ENCODE measurements around the gene BUB1.
A peak's percentile ranks its signal among the peaks of the same experiment; 100 is the strongest.

Gene BUB1

GRCh38 chr2:110657724-110658305, 20.0 kb downstream of the BUB1 start:
- H3K9me3 ChIP-seq (replicated peaks; ENCODE audit: insufficient read depth, low read length) = no peaks in the 10 kb centered on the region
- no peak overlapping the region for H2AFZ ChIP-seq (ENCODE audit: low read length)
- peak overlapping the region; percentile 53 for H3K9ac ChIP-seq (ENCODE audit: low read length)
- peaks cover 15% of the 10 kb centered on the region for H3F3A ChIP-seq (ENCODE audit: insufficient read depth, low read length)
- H3K4me1 ChIP-seq (ENCODE audit: low read length) = peaks cover 39% of the 10 kb centered on the region
- no peaks in the 10 kb centered on the region for H3K9me2 ChIP-seq (replicated peaks; ENCODE audit: insufficient read depth, low read length)
- no peaks in the 10 kb centered on the region for H4K20me1 ChIP-seq (ENCODE audit: insufficient read depth, low read length)
- H3K27me3 ChIP-seq (replicated peaks; ENCODE audit: insufficient read depth, low read length) = no peaks in the 10 kb centered on the region
- H3K4me3 ChIP-seq (ENCODE audit: low read length) = no peak overlapping the region; the same call in 1 of the 2 replicates
- peaks cover 40% of the 10 kb centered on the region for H3K36me3 ChIP-seq (replicated peaks; ENCODE audit: insufficient read depth, low read length)
- TF ChIP-seq EZH2 (optimal IDR thresholded peaks at IDR 0.05; ENCODE audit: low read depth, low read length) = no peak
- TF ChIP-seq CTCF (IDR thresholded peaks at IDR 0.05; ENCODE audit: low read length) = no peak
- no peak for TF ChIP-seq EZH2phosphoT487 (IDR thresholded peaks at IDR 0.05; ENCODE audit: low read length)
- DNase-seq = peak; percentile 78
- peak overlapping the region; percentile 89 for H3K27ac ChIP-seq (ENCODE audit: low read length)
- H3K79me2 ChIP-seq (ENCODE audit: low read length) = peaks cover 59% of the 10 kb centered on the region
- H3K4me2 ChIP-seq (ENCODE audit: low read depth, low read length) = peak overlapping the region; percentile 37; the same call in 1 of the 2 replicates

GRCh38 chr2:110655701-110656100, 22.2 kb downstream of the BUB1 start:
- H3K27me3 ChIP-seq (replicated peaks; ENCODE audit: insufficient read depth, low read length) = no peaks in the 10 kb centered on the region
- H3K4me3 ChIP-seq (ENCODE audit: low read length) = no peak overlapping the region
- no peaks in the 10 kb centered on the region for H3K9me2 ChIP-seq (replicated peaks; ENCODE audit: insufficient read depth, low read length)
- no peak overlapping the region for H3K27ac ChIP-seq (ENCODE audit: low read length)
- peaks cover 49% of the 10 kb centered on the region for H3K79me2 ChIP-seq (ENCODE audit: low read length)
- no peak overlapping the region for H3K4me2 ChIP-seq (ENCODE audit: low read depth, low read length)
- H3F3A ChIP-seq (ENCODE audit: insufficient read depth, low read length) = peaks cover 15% of the 10 kb centered on the region
- peaks cover 36% of the 10 kb centered on the region for H3K4me1 ChIP-seq (ENCODE audit: low read length)
- H3K9ac ChIP-seq (ENCODE audit: low read length) = no peak overlapping the region
- no peaks in the 10 kb centered on the region for H3K9me3 ChIP-seq (replicated peaks; ENCODE audit: insufficient read depth, low read length)
- no peak for DNase-seq
- no peak overlapping the region for H2AFZ ChIP-seq (ENCODE audit: low read length)
- no peaks in the 10 kb centered on the region for H4K20me1 ChIP-seq (ENCODE audit: insufficient read depth, low read length)
- H3K36me3 ChIP-seq (replicated peaks; ENCODE audit: insufficient read depth, low read length) = peaks cover 36% of the 10 kb centered on the region
- TF ChIP-seq CTCF (IDR thresholded peaks at IDR 0.05; ENCODE audit: low read length) = no peak
- no peak for TF ChIP-seq EZH2 (optimal IDR thresholded peaks at IDR 0.05; ENCODE audit: low read depth, low read length)
- no peak for TF ChIP-seq EZH2phosphoT487 (IDR thresholded peaks at IDR 0.05; ENCODE audit: low read length)

- no peak overlapping the region for H3K4me3 ChIP-seq (ENCODE audit: low read length)
- H3K9me2 ChIP-seq (replicated peaks; ENCODE audit: insufficient read depth, low read length) = no peaks in the 10 kb centered on the region
- H3K4me2 ChIP-seq (ENCODE audit: low read depth, low read length) = no peak overlapping the region
- no peaks in the 10 kb centered on the region for H3K9me3 ChIP-seq (replicated peaks; ENCODE audit: insufficient read depth, low read length)
- no peak overlapping the region for H3K9ac ChIP-seq (ENCODE audit: low read length)
- H3F3A ChIP-seq (ENCODE audit: insufficient read depth, low read length) = peaks cover 9% of the 10 kb centered on the region
- no peaks in the 10 kb centered on the region for H3K27me3 ChIP-seq (replicated peaks; ENCODE audit: insufficient read depth, low read length)
- H3K36me3 ChIP-seq (replicated peaks; ENCODE audit: insufficient read depth, low read length) = peaks cover 40% of the 10 kb centered on the region
- H2AFZ ChIP-seq (ENCODE audit: low read length) = no peak overlapping the region
- no peak for TF ChIP-seq CTCF (IDR thresholded peaks at IDR 0.05; ENCODE audit: low read length)
- TF ChIP-seq EZH2 (optimal IDR thresholded peaks at IDR 0.05; ENCODE audit: low read depth, low read length) = no peak
- no peak for TF ChIP-seq EZH2phosphoT487 (IDR thresholded peaks at IDR 0.05; ENCODE audit: low read length)
- H3K79me2 ChIP-seq (ENCODE audit: low read length) = peaks cover 56% of the 10 kb centered on the region
- H3K4me1 ChIP-seq (ENCODE audit: low read length) = peaks cover 20% of the 10 kb centered on the region
- no peaks in the 10 kb centered on the region for H4K20me1 ChIP-seq (ENCODE audit: insufficient read depth, low read length)
- DNase-seq = no peak
- H3K27ac ChIP-seq (ENCODE audit: low read length) = no peak overlapping the region
These were observed 24.0 kb downstream of the BUB1 start for GRCh38 chr2:110653861-110654260.
